Uterus (tissue), 3 donors: ENCODE results near the gene RMP24.

ENCODE experiments used
- DNase-seq, 2 donors: peaks; one replicate each; pipeline ENCODE4 v3.0.0-alpha.2; 2019 to 2020
- H3K27ac ChIP-seq, 2 donors: fragments of 200-600 bp; sonication (generic); 1 replicate in 1 of 2; 2 replicates in 1 of 2; pipeline ENCODE4 v1.5.1; 2016 to 2018
- H3K27me3 ChIP-seq, 2 donors: fragments of 200-600 bp; sonication (generic); one replicate each; pipeline ENCODE4 v1.5.1; 2018 to 2019; ENCODE audit warnings: control low read depth in 1 of 2
- H3K36me3 ChIP-seq, 2 donors: fragments of 200-600 bp; sonication (generic); one replicate each; pipeline ENCODE4 v1.5.1; 2019; ENCODE audit warnings: control low read depth in 1 of 2
- H3K4me1 ChIP-seq, 2 donors: fragments of 200-600 bp; sonication (generic); one replicate each; pipeline ENCODE4 v1.5.1; 2018 to 2019; ENCODE audit warnings: control low read depth in 1 of 2
- H3K4me3 ChIP-seq, 2 donors: fragments of 200-600 bp; sonication (generic); 1 replicate in 1 of 2; 2 replicates in 1 of 2; pipeline ENCODE4 v1.5.1; 2018 to 2019; ENCODE audit warnings: mild to moderate bottlenecking in 1 of 2
- H3K9me3 ChIP-seq, 2 donors: fragments of 200-600 bp; sonication (generic); one replicate each; pipeline ENCODE4 v1.5.1; 2019; ENCODE audit warnings: control low read depth in 1 of 2
- POLR2A ChIP-seq, 2 donors: fragments of 450-650 bp; IDR thresholded peaks; one replicate each; pipeline ENCODE4 v1.6.1; 2016; ENCODE audit warnings: antibody characterized with exemption in 2 of 2, mild to moderate bottlenecking in 1 of 2, moderate library complexity in 1 of 2
- intact Hi-C: fragments of 100-400 bp; cut with DNase I; formaldehyde crosslinking; loops from one replicate; pipeline ENCODE4 v1.15.1; 2023; ENCODE audit warnings: low total_unique reads
- TF ChIP-seq, protein P1 (sequence below), 4 experiments: fragments of 200-600 bp in 2 of 4; fragments of 450-650 bp in 2 of 4; sonication (generic) in 2 of 4; IDR thresholded peaks; one replicate each; pipeline ENCODE4 v1.5.1; 2016 to 2019; ENCODE audit warnings: antibody characterized with exemption in 4 of 4, mild to moderate bottlenecking in 2 of 4, moderate library complexity in 1 of 4
- donor health status: DM: yes; HTN: yes; CAD: no.

The RMP24 gene

DNA sequence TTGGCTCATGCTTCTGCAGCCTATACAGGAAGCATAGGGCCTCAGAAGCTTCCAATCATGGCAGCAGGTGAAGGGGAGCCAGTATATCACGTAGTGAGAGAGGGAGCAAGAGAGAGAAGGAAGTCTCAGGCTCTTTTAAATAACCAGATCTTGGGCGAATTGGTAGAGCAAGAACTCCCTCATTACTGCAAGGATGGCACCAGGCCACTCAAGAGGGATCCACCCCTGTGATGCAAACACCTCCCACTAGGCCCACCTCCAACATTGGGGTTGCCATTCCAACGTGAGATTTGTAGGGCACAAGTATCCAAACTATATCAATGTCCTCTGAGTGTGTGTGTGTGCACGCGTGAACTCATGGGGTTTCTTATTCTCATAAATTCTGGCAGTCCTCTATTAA lies 37.6 kb upstream of the RMP24 start:
- no peak overlapping the region for H3K4me3 ChIP-seq
- intact Hi-C loops: no loop called here
- TF ChIP-seq, protein P1, sequence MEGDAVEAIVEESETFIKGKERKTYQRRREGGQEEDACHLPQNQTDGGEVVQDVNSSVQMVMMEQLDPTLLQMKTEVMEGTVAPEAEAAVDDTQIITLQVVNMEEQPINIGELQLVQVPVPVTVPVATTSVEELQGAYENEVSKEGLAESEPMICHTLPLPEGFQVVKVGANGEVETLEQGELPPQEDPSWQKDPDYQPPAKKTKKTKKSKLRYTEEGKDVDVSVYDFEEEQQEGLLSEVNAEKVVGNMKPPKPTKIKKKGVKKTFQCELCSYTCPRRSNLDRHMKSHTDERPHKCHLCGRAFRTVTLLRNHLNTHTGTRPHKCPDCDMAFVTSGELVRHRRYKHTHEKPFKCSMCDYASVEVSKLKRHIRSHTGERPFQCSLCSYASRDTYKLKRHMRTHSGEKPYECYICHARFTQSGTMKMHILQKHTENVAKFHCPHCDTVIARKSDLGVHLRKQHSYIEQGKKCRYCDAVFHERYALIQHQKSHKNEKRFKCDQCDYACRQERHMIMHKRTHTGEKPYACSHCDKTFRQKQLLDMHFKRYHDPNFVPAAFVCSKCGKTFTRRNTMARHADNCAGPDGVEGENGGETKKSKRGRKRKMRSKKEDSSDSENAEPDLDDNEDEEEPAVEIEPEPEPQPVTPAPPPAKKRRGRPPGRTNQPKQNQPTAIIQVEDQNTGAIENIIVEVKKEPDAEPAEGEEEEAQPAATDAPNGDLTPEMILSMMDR (IDR thresholded peaks at IDR 0.05): no peak
- TF ChIP-seq POLR2A (IDR thresholded peaks at IDR 0.05): no peak

DNA sequence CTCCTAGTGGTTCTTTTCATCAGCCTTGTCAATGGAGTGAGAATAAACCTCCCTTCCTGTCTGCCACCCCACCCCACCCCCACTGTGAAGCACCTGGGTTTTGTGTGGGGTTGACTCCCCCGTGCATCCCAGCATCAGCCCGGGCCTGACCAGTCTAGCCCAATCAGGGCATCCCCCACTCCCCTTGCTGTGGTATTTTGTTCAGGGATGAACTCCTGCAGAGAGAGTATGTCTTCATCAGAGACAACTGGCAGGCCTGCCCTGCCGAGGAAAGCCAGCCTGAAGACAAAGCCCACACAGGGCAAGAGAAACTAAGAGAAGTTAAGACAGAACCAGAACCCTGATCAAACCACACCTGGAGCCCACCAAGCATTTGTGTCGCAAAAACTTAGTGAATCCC lies 36.7 kb upstream of the RMP24 start:
- Histone ChIP-seq H3K4me1 (no peaks in the 10 kb centered on the region), H3K27me3 (no peaks in the 10 kb centered on the region), H3K36me3 (no peaks in the 10 kb centered on the region), H3K9me3 (no peaks in the 10 kb centered on the region), H3K27ac (no peak overlapping the region), H3K4me3 (no peak overlapping the region)
- DNase-seq: no peak
- intact Hi-C loops: no loop called here
- TF ChIP-seq, protein P1 (IDR thresholded peaks at IDR 0.05): no peak

More for the DNA sequence above, 37.6 kb upstream of the RMP24 start:
- H3K27me3 ChIP-seq: no peaks in the 10 kb centered on the region
- H3K4me1 ChIP-seq: no peaks in the 10 kb centered on the region
- no peaks in the 10 kb centered on the region for H3K36me3 ChIP-seq
- no peaks in the 10 kb centered on the region for H3K9me3 ChIP-seq
- no peak overlapping the region for H3K27ac ChIP-seq
- no peak for DNase-seq

GRCh38 chr18:35936951-35937350 lies 35.5 kb upstream of the RMP24 start:
- no peaks in the 10 kb centered on the region for H3K9me3 ChIP-seq
- no peak overlapping the region for H3K4me3 ChIP-seq
- no peaks in the 10 kb centered on the region for H3K27me3 ChIP-seq
- H3K4me1 ChIP-seq: no peaks in the 10 kb centered on the region
- no peaks in the 10 kb centered on the region for H3K36me3 ChIP-seq
- TF ChIP-seq, protein P1 (IDR thresholded peaks at IDR 0.05): no peak
- no peak for TF ChIP-seq POLR2A (IDR thresholded peaks at IDR 0.05)
- intact Hi-C loops: no loop called here
- H3K27ac ChIP-seq: no peak overlapping the region
- no peak for DNase-seq

DNA sequence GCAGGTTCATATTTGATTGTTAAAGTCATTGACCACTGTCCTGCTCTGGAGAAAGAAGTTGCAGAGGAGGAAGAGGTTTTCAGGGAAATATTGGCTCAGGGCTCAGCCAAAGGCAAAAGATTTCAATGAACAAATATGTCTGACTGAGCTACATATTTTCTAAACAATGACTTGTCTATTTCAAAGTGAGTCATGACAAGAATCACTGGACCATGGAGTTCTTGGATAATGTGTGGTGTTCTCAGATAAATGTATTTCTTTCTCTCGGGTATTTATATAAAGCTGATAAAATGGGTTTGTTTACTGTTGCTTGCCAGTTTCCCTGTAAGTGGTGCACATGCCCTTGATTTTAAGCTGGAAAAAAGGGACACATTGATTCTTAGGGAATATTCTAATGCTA lies 34.3 kb upstream of the RMP24 start:
- H3K9me3 ChIP-seq: no peaks in the 10 kb centered on the region
- intact Hi-C loops: no loop called here
- no peaks in the 10 kb centered on the region for H3K4me1 ChIP-seq
- H3K27me3 ChIP-seq: no peaks in the 10 kb centered on the region
- TF ChIP-seq, protein P1 (IDR thresholded peaks at IDR 0.05): no peak
- no peak for TF ChIP-seq POLR2A (IDR thresholded peaks at IDR 0.05)
- H3K4me3 ChIP-seq: no peak overlapping the region
- no peak for DNase-seq
- H3K36me3 ChIP-seq: no peaks in the 10 kb centered on the region
- no peak overlapping the region for H3K27ac ChIP-seq

GRCh38 chr18:35938562-35938961 lies 33.9 kb upstream of the RMP24 start:
- DNase-seq: no peak
- no peak overlapping the region for H3K27ac ChIP-seq
- H3K27me3 ChIP-seq: no peaks in the 10 kb centered on the region
- no peaks in the 10 kb centered on the region for H3K36me3 ChIP-seq
- no peaks in the 10 kb centered on the region for H3K4me1 ChIP-seq
- TF ChIP-seq, protein P1 (IDR thresholded peaks at IDR 0.05): no peak
- TF ChIP-seq POLR2A (IDR thresholded peaks at IDR 0.05): no peak
- H3K4me3 ChIP-seq: no peak overlapping the region
- intact Hi-C loops: no loop called here
- H3K9me3 ChIP-seq: no peaks in the 10 kb centered on the region
